ENCODE measurements around the gene RNF113A. TPM values are rescaled to one million over a fixed set of nuclear protein-coding genes. Genes with fewer than 3 reads are reported as not detected.

Gene RNF113A
- total RNA-seq, 2 donors from 2014 or later: 9.3 to 9.8 TPM

Other genes starting within 250 kb of the RNF113A start
- gene SEPTIN6, start 178.6 kb downstream of the RNF113A start, total RNA-seq: 10 to 100 TPM; 11.5 to 18.7 TPM
- 1 to 10 TPM; 1.7 to 2.7 TPM for gene SOWAHD, start 113.1 kb downstream of the RNF113A start, total RNA-seq
- 1,000 to 10,000 TPM; 1,848 to 1,992 TPM for gene RPL39, start 80.1 kb downstream of the RNF113A start, total RNA-seq
- gene UPF3B, start 18.8 kb downstream of the RNF113A start, total RNA-seq: 10 to 100 TPM; 19.0 to 21.9 TPM
- 10 to 100 TPM; 63.9 to 87.5 TPM for gene NDUFA1, start 99 bp upstream of the RNF113A start, total RNA-seq
- under 1 TPM in 1 of 2 donors, not detected in 1; 0.79 TPM for gene AKAP14, start 24.2 kb upstream of the RNF113A start, total RNA-seq
- 10 to 100 TPM in 1 of 2 donors, 1 to 10 TPM in 1; 7.7 to 10.8 TPM for gene NKAP, start 72.0 kb upstream of the RNF113A start, total RNA-seq
- gene RHOXF2B, start 206.0 kb upstream of the RNF113A start, total RNA-seq: not detected
- gene RHOXF1, start 244.2 kb upstream of the RNF113A start, total RNA-seq: under 1 TPM; 0.37 to 0.46 TPM